ENCODE results near the gene ALPG.
"Not testable (repeated sequence)": the region's sequence is repeated elsewhere in the genome, so short reads cannot be mapped to it uniquely, and the experiment has no call there.

The ALPG gene

GRCh38 chr2:232422051-232422450, 15.4 kb downstream of the ALPG start:
- H3K27ac ChIP-seq (ENCODE audit: low read length) = no peak overlapping the region
- no peak overlapping the region for H3K4me3 ChIP-seq (ENCODE audit: low read depth in 1 of 2, low read length in 2 of 2)
- no peaks in the 10 kb centered on the region for H3K36me3 ChIP-seq (ENCODE audit: control insufficient read depth in 1 of 2, insufficient read depth in 2 of 2, low read length in 2 of 2)
- H3K9me3 ChIP-seq (ENCODE audit: control insufficient read depth in 1 of 2, low read length in 2 of 2) = peaks cover 0 to 12% of the 10 kb centered on the region in 2 donors
- H3K27me3 ChIP-seq (ENCODE audit: low read depth, low read length) = peaks cover 41% of the 10 kb centered on the region
- H3K4me1 ChIP-seq (ENCODE audit: control insufficient read depth in 1 of 2, insufficient read depth in 2 of 2, low read length in 2 of 2) = peaks cover 0 to 29% of the 10 kb centered on the region in 2 donors

- peaks cover 34% of the 10 kb centered on the region for H3K27me3 ChIP-seq (ENCODE audit: low read depth, low read length)
- H3K36me3 ChIP-seq (ENCODE audit: control insufficient read depth in 1 of 2, insufficient read depth in 2 of 2, low read length in 2 of 2); H3K27ac ChIP-seq (ENCODE audit: low read length); H3K4me3 ChIP-seq (ENCODE audit: low read depth in 1 of 2, low read length in 2 of 2): not testable (repeated sequence)
- H3K9me3 ChIP-seq (ENCODE audit: control insufficient read depth in 1 of 2, low read length in 2 of 2) = peaks cover 0 to 12% of the 10 kb centered on the region in 2 donors
- H3K4me1 ChIP-seq (ENCODE audit: control insufficient read depth in 1 of 2, insufficient read depth in 2 of 2, low read length in 2 of 2) = peaks cover 0 to 29% of the 10 kb centered on the region in 2 donors
Observed at GRCh38 chr2:232422996-232423395, 16.4 kb downstream of the ALPG start.

GRCh38 chr2:232423407-232423806, 16.8 kb downstream of the ALPG start:
- Histone ChIP-seq H3K4me1 (ENCODE audit: control insufficient read depth in 1 of 2, insufficient read depth in 2 of 2, low read length in 2 of 2) (peaks cover 0 to 27% of the 10 kb centered on the region in 2 donors), H3K9me3 (ENCODE audit: control insufficient read depth in 1 of 2, low read length in 2 of 2) (peaks cover 0 to 12% of the 10 kb centered on the region in 2 donors), H3K27me3 (ENCODE audit: low read depth, low read length) (peaks cover 31% of the 10 kb centered on the region)
- not testable (repeated sequence) for H3K4me3 ChIP-seq (ENCODE audit: low read depth in 1 of 2, low read length in 2 of 2); H3K36me3 ChIP-seq (ENCODE audit: control insufficient read depth in 1 of 2, insufficient read depth in 2 of 2, low read length in 2 of 2); H3K27ac ChIP-seq (ENCODE audit: low read length)

GRCh38 chr2:232431705-232432590, 25.3 kb downstream of the ALPG start:
- Histone ChIP-seq H3K4me3 (ENCODE audit: low read depth in 1 of 2, low read length in 2 of 2) (no peak overlapping the region), H3K4me1 (ENCODE audit: control insufficient read depth in 1 of 2, insufficient read depth in 2 of 2, low read length in 2 of 2) (no peaks in the 10 kb centered on the region), H3K9me3 (ENCODE audit: control insufficient read depth in 1 of 2, low read length in 2 of 2) (no peaks in the 10 kb centered on the region), H3K36me3 (ENCODE audit: control insufficient read depth in 1 of 2, insufficient read depth in 2 of 2, low read length in 2 of 2) (no peaks in the 10 kb centered on the region), H3K27me3 (ENCODE audit: low read depth, low read length) (no peaks in the 10 kb centered on the region), H3K27ac (ENCODE audit: low read length) (no peak overlapping the region)

GRCh38 chr2:232432598-232433184, 26.0 kb downstream of the ALPG start:
- Histone ChIP-seq H3K27me3 (ENCODE audit: low read depth, low read length) (no peaks in the 10 kb centered on the region), H3K4me3 (ENCODE audit: low read depth in 1 of 2, low read length in 2 of 2) (no peak overlapping the region), H3K36me3 (ENCODE audit: control insufficient read depth in 1 of 2, insufficient read depth in 2 of 2, low read length in 2 of 2) (no peaks in the 10 kb centered on the region), H3K9me3 (ENCODE audit: control insufficient read depth in 1 of 2, low read length in 2 of 2) (no peaks in the 10 kb centered on the region), H3K27ac (ENCODE audit: low read length) (no peak overlapping the region), H3K4me1 (ENCODE audit: control insufficient read depth in 1 of 2, insufficient read depth in 2 of 2, low read length in 2 of 2) (no peaks in the 10 kb centered on the region)

- H3K27me3 ChIP-seq (ENCODE audit: low read depth, low read length); H3K4me3 ChIP-seq (ENCODE audit: low read depth in 1 of 2, low read length in 2 of 2); H3K9me3 ChIP-seq (ENCODE audit: control insufficient read depth in 1 of 2, low read length in 2 of 2); H3K36me3 ChIP-seq (ENCODE audit: control insufficient read depth in 1 of 2, insufficient read depth in 2 of 2, low read length in 2 of 2); H3K27ac ChIP-seq (ENCODE audit: low read length); H3K4me1 ChIP-seq (ENCODE audit: control insufficient read depth in 1 of 2, insufficient read depth in 2 of 2, low read length in 2 of 2): not testable (repeated sequence)
Observed at GRCh38 chr2:232433622-232434021, 27.0 kb downstream of the ALPG start.

GRCh38 chr2:232434091-232434490, 27.4 kb downstream of the ALPG start:
- no peak overlapping the region for H3K27ac ChIP-seq (ENCODE audit: low read length)
- no peaks in the 10 kb centered on the region for H3K27me3 ChIP-seq (ENCODE audit: low read depth, low read length)
- H3K4me3 ChIP-seq (ENCODE audit: low read depth in 1 of 2, low read length in 2 of 2) = no peak overlapping the region
- no peaks in the 10 kb centered on the region for H3K4me1 ChIP-seq (ENCODE audit: control insufficient read depth in 1 of 2, insufficient read depth in 2 of 2, low read length in 2 of 2)
- no peaks in the 10 kb centered on the region for H3K36me3 ChIP-seq (ENCODE audit: control insufficient read depth in 1 of 2, insufficient read depth in 2 of 2, low read length in 2 of 2)
- no peaks in the 10 kb centered on the region for H3K9me3 ChIP-seq (ENCODE audit: control insufficient read depth in 1 of 2, low read length in 2 of 2)

GRCh38 chr2:232434563-232435374, 28.1 kb downstream of the ALPG start:
- no peaks in the 10 kb centered on the region for H3K9me3 ChIP-seq (ENCODE audit: control insufficient read depth in 1 of 2, low read length in 2 of 2)
- no peaks in the 10 kb centered on the region for H3K27me3 ChIP-seq (ENCODE audit: low read depth, low read length)
- H3K36me3 ChIP-seq (ENCODE audit: control insufficient read depth in 1 of 2, insufficient read depth in 2 of 2, low read length in 2 of 2) = no peaks in the 10 kb centered on the region
- H3K4me1 ChIP-seq (ENCODE audit: control insufficient read depth in 1 of 2, insufficient read depth in 2 of 2, low read length in 2 of 2) = no peaks in the 10 kb centered on the region
- no peak overlapping the region for H3K27ac ChIP-seq (ENCODE audit: low read length)
- no peak overlapping the region for H3K4me3 ChIP-seq (ENCODE audit: low read depth in 1 of 2, low read length in 2 of 2)

GRCh38 chr2:232435375-232435648, 28.7 kb downstream of the ALPG start:
- no peaks in the 10 kb centered on the region for H3K27me3 ChIP-seq (ENCODE audit: low read depth, low read length)
- no peak overlapping the region for H3K4me3 ChIP-seq (ENCODE audit: low read depth in 1 of 2, low read length in 2 of 2)
- no peak overlapping the region for H3K27ac ChIP-seq (ENCODE audit: low read length)
- H3K4me1 ChIP-seq (ENCODE audit: control insufficient read depth in 1 of 2, insufficient read depth in 2 of 2, low read length in 2 of 2) = no peaks in the 10 kb centered on the region
- H3K9me3 ChIP-seq (ENCODE audit: control insufficient read depth in 1 of 2, low read length in 2 of 2) = no peaks in the 10 kb centered on the region
- H3K36me3 ChIP-seq (ENCODE audit: control insufficient read depth in 1 of 2, insufficient read depth in 2 of 2, low read length in 2 of 2) = no peaks in the 10 kb centered on the region

GRCh38 chr2:232435805-232436204, 29.2 kb downstream of the ALPG start:
- no peaks in the 10 kb centered on the region for H3K4me1 ChIP-seq (ENCODE audit: control insufficient read depth in 1 of 2, insufficient read depth in 2 of 2, low read length in 2 of 2)
- no peaks in the 10 kb centered on the region for H3K9me3 ChIP-seq (ENCODE audit: control insufficient read depth in 1 of 2, low read length in 2 of 2)
- no peak overlapping the region for H3K27ac ChIP-seq (ENCODE audit: low read length)
- no peaks in the 10 kb centered on the region for H3K36me3 ChIP-seq (ENCODE audit: control insufficient read depth in 1 of 2, insufficient read depth in 2 of 2, low read length in 2 of 2)
- H3K27me3 ChIP-seq (ENCODE audit: low read depth, low read length) = no peaks in the 10 kb centered on the region
- H3K4me3 ChIP-seq (ENCODE audit: low read depth in 1 of 2, low read length in 2 of 2) = no peak overlapping the region

GRCh38 chr2:232436381-232437194, 29.9 kb downstream of the ALPG start:
- Histone ChIP-seq H3K9me3 (ENCODE audit: control insufficient read depth in 1 of 2, low read length in 2 of 2) (no peaks in the 10 kb centered on the region), H3K27me3 (ENCODE audit: low read depth, low read length) (no peaks in the 10 kb centered on the region)

More at GRCh38 chr2:232436381-232437194, 29.9 kb downstream of the ALPG start:
- Histone ChIP-seq H3K4me3 (ENCODE audit: low read depth in 1 of 2, low read length in 2 of 2) (no peak overlapping the region), H3K4me1 (ENCODE audit: control insufficient read depth in 1 of 2, insufficient read depth in 2 of 2, low read length in 2 of 2) (no peaks in the 10 kb centered on the region), H3K27ac (ENCODE audit: low read length) (no peak overlapping the region), H3K36me3 (ENCODE audit: control insufficient read depth in 1 of 2, insufficient read depth in 2 of 2, low read length in 2 of 2) (no peaks in the 10 kb centered on the region)

All from muscle layer of duodenum (tissue), 2 donors.